Kidney (tissue), 14 donors: ENCODE measurements around the gene PITX2. TPM values are rescaled to one million over a fixed set of nuclear protein-coding genes. Genes with fewer than 3 reads are reported as not detected.
A peak's percentile ranks its signal among the peaks of the same experiment; 100 is the strongest.

ENCODE experiments used
- DNase-seq, 5 donors: peaks; one replicate each; pipeline ENCODE4 v3.0.0-alpha.2; 2013 to 2020
- FAIRE-seq: peaks from 2 replicates; lab custom pipeline; 2012; peaks lifted over from hg19 to GRCh38; lab: Jason Lieb, UNC
- H3K27ac ChIP-seq, 2 donors: one replicate each; pipeline ENCODE4 v1.7.0; 2013; ENCODE audit warnings: low read depth in 2 of 2, low read length in 2 of 2, inconsistent platforms in 1 of 2
- H3K27me3 ChIP-seq: one replicate; pipeline ENCODE4 v1.7.1; 2013; ENCODE audit warnings: low read length, inconsistent platforms; ENCODE audit not compliant: control insufficient read depth, insufficient read depth
- H3K36me3 ChIP-seq, 3 donors: one replicate each; pipeline versions ENCODE4 v1.7.0 to v1.7.1; 2013; ENCODE audit warnings: low read length in 3 of 3, control low read depth in 1 of 3, inconsistent platforms in 1 of 3; ENCODE audit not compliant: insufficient read depth in 3 of 3, control insufficient read depth in 2 of 3
- H3K4me1 ChIP-seq, 3 donors: one replicate each; pipeline versions ENCODE4 v1.7.0 to v1.7.1; 2013; ENCODE audit warnings: low read length in 3 of 3, inconsistent platforms in 1 of 3, low read depth in 1 of 3; ENCODE audit not compliant: control insufficient read depth in 2 of 3, insufficient read depth in 2 of 3
- H3K4me3 ChIP-seq, 3 donors: one replicate each; pipeline versions ENCODE4 v1.7.0 to v1.8.1; 2013; ENCODE audit warnings: low read length in 3 of 3, control low read depth in 1 of 3, inconsistent platforms in 1 of 3
- H3K9ac ChIP-seq, 3 donors: one replicate each; pipeline versions ENCODE4 v1.7.0 to v1.7.1; 2013; ENCODE audit warnings: low read length in 3 of 3, control low read depth in 1 of 3, inconsistent platforms in 1 of 3
- H3K9me3 ChIP-seq, 3 donors: one replicate each; pipeline versions ENCODE4 v1.7.0 to v1.7.1; 2013; ENCODE audit warnings: low read length in 3 of 3, control low read depth in 1 of 3, inconsistent platforms in 1 of 3; ENCODE audit not compliant: control insufficient read depth in 2 of 3, insufficient read depth in 1 of 3
- CTCF ChIP-seq: IDR thresholded peaks from 3 replicates; pipeline ENCODE4 v1.5.1; 2012; ENCODE audit warnings: mild to moderate bottlenecking, moderate library complexity, borderline replicate concordance; ENCODE audit not compliant: insufficient read depth; ENCODE audit errors: extremely low read depth
- intact Hi-C: fragments of 100-400 bp; cut with DNase I; formaldehyde crosslinking; loops from one replicate; pipeline ENCODE4 v1.11.1; 2022
- polyA plus RNA-seq: library from polyadenylated mRNA; stranded (reverse); fragments of 350-450 nt; fragmentation: Illumina TruSeq; extraction: RNeasy Lipid Tissue Mini Kit (QIAGEN cat#74804); gene quantifications from one replicate; pipeline ENCODE4 v1.2.3, GENCODE V29; 2014; ENCODE audit warnings: low read depth, low replicate concordance; ENCODE audit not compliant: insufficient read depth
- total RNA-seq: library from RNA; stranded (reverse); fragmentation: NEBNext Ultra II Directional; extraction: Animal tissue kit (Norgen Biotek cat#: 25700); gene quantifications from one replicate; pipeline ENCODE4 v1.2.1, GENCODE V29; 2021
- donor health status: control.
- donor health status: control.
- donor health status: control.
- donor health status: control.
- donor health status: control.
- donor health status: DM: yes; HTN: yes; CAD: no.
- donor health status: Normal renal cell carcinoma (clear cell type).

PITX2 gene
- total and polyA plus RNA-seq, 2 donors from 2014 or later = 0.71 to 3.2 TPM

GRCh38 chr4:110619463-110620247 lies 3.2 kb downstream of the PITX2 start:
- no peak for TF ChIP-seq CTCF
- Histone ChIP-seq H3K36me3 (no peaks in the 10 kb centered on the region), H3K27me3 (peaks cover 91% of the 10 kb centered on the region), H3K9ac (peak overlapping the region in 1 of 3 donors; percentile 12), H3K4me1 (peaks cover 0 to 15% (median 0%) of the 10 kb centered on the region in 3 donors), H3K4me3 (no peak overlapping the region), H3K9me3 (no peaks in the 10 kb centered on the region), H3K27ac (no peak overlapping the region)
- DNase-seq (peak in 4 of 5 donors; percentile 43 to 65 (median 59)), FAIRE-seq (no peak)
- intact Hi-C loops = no loop called here

- Histone ChIP-seq H3K36me3 (no peaks in the 10 kb centered on the region), H3K27me3 (peaks cover 90% of the 10 kb centered on the region), H3K4me1 (peaks cover 0 to 15% (median 0%) of the 10 kb centered on the region in 3 donors), H3K9ac (no peak overlapping the region), H3K27ac (no peak overlapping the region), H3K9me3 (no peaks in the 10 kb centered on the region), H3K4me3 (no peak overlapping the region)
- DNase-seq = peak in 4 of 5 donors; percentile 32 to 66 (median 54)
- no peak for FAIRE-seq
- intact Hi-C loops = no loop called here
- TF ChIP-seq CTCF = no peak
Observed at GRCh38 chr4:110618581-110619462, 4.1 kb downstream of the PITX2 start.

- H3K27me3 ChIP-seq = peaks cover 89% of the 10 kb centered on the region
- peak; percentile 58 to 81 (median 80) for DNase-seq
- H3K27ac ChIP-seq = no peak overlapping the region
- intact Hi-C loops = no loop called here
- no peak overlapping the region for H3K4me3 ChIP-seq
- no peaks in the 10 kb centered on the region for H3K36me3 ChIP-seq
- no peak for TF ChIP-seq CTCF
- no peaks in the 10 kb centered on the region for H3K9me3 ChIP-seq
- peaks cover 0 to 15% (median 0%) of the 10 kb centered on the region in 3 donors for H3K4me1 ChIP-seq
- H3K9ac ChIP-seq = no peak overlapping the region
- no peak for FAIRE-seq
Observed at GRCh38 chr4:110617646-110618580, 5.0 kb downstream of the PITX2 start.
